Measurements from ENCODE around the gene RET. TPM values are rescaled to one million over a fixed set of nuclear protein-coding genes. Genes with fewer than 3 reads are reported as not detected.

RET gene
- total RNA-seq, 3 donors from 2014 or later (not counting 1 experiment from before 2014, with no cell fraction given) = 0.16 TPM; not detected in 2

GRCh38 chr10:43130770-43131171, 53.9 kb downstream of the RET start:
- Histone ChIP-seq H3K4me1 (ENCODE audit: control insufficient read depth, insufficient read depth, low read length) (peaks cover 35% of the 10 kb centered on the region), H3K4me3 (ENCODE audit: low read length) (no peak overlapping the region), H3K36me3 (ENCODE audit: control insufficient read depth, insufficient read depth, low read length) (no peaks in the 10 kb centered on the region), H3K27ac (ENCODE audit: low read length) (no peak overlapping the region), H3K27me3 (ENCODE audit: control insufficient read depth, insufficient read depth, low read length) (no peaks in the 10 kb centered on the region), H3K9me3 (ENCODE audit: control insufficient read depth, insufficient read depth, low read length) (no peaks in the 10 kb centered on the region)
- H3K4me3 Mint-ChIP-seq = no peak overlapping the region
- intact Hi-C loops (cut with micrococcal nuclease) = no loop called here
- WGBS (ENCODE audit: insufficient coverage) = 91% methylated on average over 18 of the region's 18 CpGs
- H3K9me3 Mint-ChIP-seq = no peaks in the 10 kb centered on the region
- no peak for DNase-seq
- H3K4me1 Mint-ChIP-seq = peaks cover 53 to 64% of the 10 kb centered on the region in 2 donors
- no peaks in the 10 kb centered on the region for H3K36me3 Mint-ChIP-seq
- ATAC-seq = no peak
- no peak for TF ChIP-seq CTCF (IDR thresholded peaks at IDR 0.05)
- H3K27me3 Mint-ChIP-seq (ENCODE audit: low read depth in 2 of 2) = no peaks in the 10 kb centered on the region
- H3K27ac Mint-ChIP-seq = no peak overlapping the region

GRCh38 chr10:43131256-43131655, 54.4 kb downstream of the RET start:
- 87% methylated on average over 11 of the region's 11 CpGs for WGBS (ENCODE audit: insufficient coverage)
- Mint-ChIP-seq H3K27me3 (ENCODE audit: low read depth in 2 of 2) (no peaks in the 10 kb centered on the region), H3K9me3 (no peaks in the 10 kb centered on the region), H3K36me3 (no peaks in the 10 kb centered on the region), H3K27ac (no peak overlapping the region), H3K4me1 (peaks cover 58 to 68% of the 10 kb centered on the region in 2 donors), H3K4me3 (no peak overlapping the region)
- Histone ChIP-seq H3K4me3 (ENCODE audit: low read length) (no peak overlapping the region), H3K27me3 (ENCODE audit: control insufficient read depth, insufficient read depth, low read length) (no peaks in the 10 kb centered on the region), H3K9me3 (ENCODE audit: control insufficient read depth, insufficient read depth, low read length) (no peaks in the 10 kb centered on the region), H3K4me1 (ENCODE audit: control insufficient read depth, insufficient read depth, low read length) (peaks cover 30% of the 10 kb centered on the region), H3K36me3 (ENCODE audit: control insufficient read depth, insufficient read depth, low read length) (no peaks in the 10 kb centered on the region), H3K27ac (ENCODE audit: low read length) (no peak overlapping the region)
- no peak for DNase-seq
- ATAC-seq = no peak
- intact Hi-C loops (cut with micrococcal nuclease) = no loop called here
- TF ChIP-seq CTCF (IDR thresholded peaks at IDR 0.05) = no peak

- no peaks in the 10 kb centered on the region for H3K36me3 Mint-ChIP-seq
- intact Hi-C loops (cut with micrococcal nuclease) = no loop called here
- no peak overlapping the region for H3K4me3 Mint-ChIP-seq
- peaks cover 28% of the 10 kb centered on the region for H3K4me1 ChIP-seq (ENCODE audit: control insufficient read depth, insufficient read depth, low read length)
- no peak overlapping the region for H3K4me3 ChIP-seq (ENCODE audit: low read length)
- no peak for TF ChIP-seq CTCF (IDR thresholded peaks at IDR 0.05)
- H3K27ac ChIP-seq (ENCODE audit: low read length) = no peak overlapping the region
- H3K27ac Mint-ChIP-seq = no peak overlapping the region
- H3K4me1 Mint-ChIP-seq = peaks cover 57 to 66% of the 10 kb centered on the region in 2 donors
- H3K27me3 ChIP-seq (ENCODE audit: control insufficient read depth, insufficient read depth, low read length) = no peaks in the 10 kb centered on the region
- H3K9me3 Mint-ChIP-seq = no peaks in the 10 kb centered on the region
- no peaks in the 10 kb centered on the region for H3K9me3 ChIP-seq (ENCODE audit: control insufficient read depth, insufficient read depth, low read length)
- H3K27me3 Mint-ChIP-seq (ENCODE audit: low read depth in 2 of 2) = no peaks in the 10 kb centered on the region
- H3K36me3 ChIP-seq (ENCODE audit: control insufficient read depth, insufficient read depth, low read length) = no peaks in the 10 kb centered on the region
- DNase-seq (no peak), ATAC-seq (no peak)
- 96% methylated on average over 6 of the region's 6 CpGs for WGBS (ENCODE audit: insufficient coverage)
These were observed 55.0 kb downstream of the RET start for GRCh38 chr10:43131906-43132305.
